ENCODE results near the gene LITAF. TPM values are rescaled to one million over a fixed set of nuclear protein-coding genes. Genes with fewer than 3 reads are reported as not detected.

LITAF gene
- total RNA-seq: 10 to 100 TPM; 36.6 to 62.9 TPM
- polyA plus RNA-seq (2013, experiment 1 of 2): 85.2 TPM
- polyA plus RNA-seq (2013, experiment 2 of 2): 71.3 TPM
- long read RNA-seq, experiment 1, transcript LITAF-221 (4 exons, 2,467 nt): major isoform, 12 of 39 reads
- long read RNA-seq, experiment 1, partial matches to known transcripts: 9 of 39 reads
- long read RNA-seq, experiment 1, other reads (novel, unspliced or antisense): 16 of 39 reads
- long read RNA-seq, experiment 2, transcript LITAF-221 (4 exons, 2,467 nt): major isoform, 105 of 145 reads
- long read RNA-seq, experiment 2, transcript LITAF-205 (4 exons, 1,118 nt): minor isoform, 23 of 145 reads
- long read RNA-seq, experiment 2, partial matches to known transcripts: 4 of 145 reads
- long read RNA-seq, experiment 2, other reads (novel, unspliced or antisense): 8 of 145 reads
- long read RNA-seq, experiment 3, transcript LITAF-205 (4 exons, 1,118 nt): minor isoform, 16 of 119 reads
- long read RNA-seq, experiment 3, transcript LITAF-221 (4 exons, 2,467 nt): major isoform, 87 of 119 reads
- long read RNA-seq, experiment 3, partial matches to known transcripts: 10 of 119 reads
- long read RNA-seq, experiment 3, other reads (novel, unspliced or antisense): 3 of 119 reads
- long read RNA-seq, experiment 4, transcript LITAF-221 (4 exons, 2,467 nt): major isoform, 149 of 203 reads
- long read RNA-seq, experiment 4, transcript LITAF-205 (4 exons, 1,118 nt): minor isoform, 14 of 203 reads
- long read RNA-seq, experiment 4, partial matches to known transcripts: 24 of 203 reads
- long read RNA-seq, experiment 4, other reads (novel, unspliced or antisense): 14 of 203 reads

DNA sequence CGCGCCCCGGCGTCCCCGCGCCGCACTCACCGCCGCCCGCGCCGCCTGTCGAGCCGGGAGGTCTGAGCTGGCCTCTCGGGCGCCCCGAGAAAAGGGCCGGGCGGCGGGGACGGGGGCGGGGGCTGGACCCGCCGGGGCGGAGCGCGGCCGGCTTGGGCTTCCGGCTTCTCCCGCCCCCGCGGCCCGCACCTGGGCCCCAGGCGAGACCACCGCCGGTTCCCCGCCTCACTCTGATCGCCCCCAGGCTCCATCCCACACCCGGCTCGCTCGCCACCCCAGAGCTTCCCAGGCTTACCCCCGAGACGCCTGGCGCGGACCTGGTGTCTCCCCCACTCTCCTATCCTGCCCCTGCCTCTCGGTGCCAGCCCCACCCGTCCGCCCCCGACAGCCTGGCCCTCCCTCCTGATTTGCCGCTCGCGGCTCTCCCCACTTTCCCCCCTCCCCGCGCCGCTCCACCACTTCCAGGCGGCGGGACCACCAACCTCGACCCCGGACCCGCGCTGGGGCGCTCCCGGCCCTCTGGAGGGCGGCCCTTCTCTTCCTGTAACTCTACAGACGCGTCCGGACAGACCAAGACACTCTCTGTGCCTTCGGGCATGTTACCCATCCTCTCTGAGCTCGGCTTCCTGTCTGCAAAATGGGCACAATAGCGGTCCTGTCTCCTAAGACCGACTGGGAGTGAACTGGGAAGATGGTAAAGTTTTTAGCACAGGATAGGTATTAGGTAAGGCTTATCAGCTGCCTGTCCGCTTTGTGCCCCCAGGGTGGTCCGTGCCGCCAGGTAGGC, at the start of gene LITAF:
LITAF (minus strand) TSS at position 64 of the 787 bp plus-strand sequence. CDS start 30,189 bp downstream, outside the sequence.
- H3K27ac ChIP-seq (ENCODE audit: low read depth, low read length): no peak within 1 kb of the TSS
- Mint-ChIP-seq H3K4me3 (peak within 1 kb of the TSS; percentile 75), H3K9me3 (no peaks in the 10 kb centered on the region), H3K4me1 (peaks cover 22% of the 10 kb centered on the region), H3K27me3 (ENCODE audit: insufficient read depth) (peaks cover 28% of the 10 kb centered on the region), H3K27ac (peak within 1 kb of the TSS; percentile 61), H3K36me3 (ENCODE audit: low read depth) (no peaks in the 10 kb centered on the region)
- H3K9me3 ChIP-seq (ENCODE audit: control insufficient read depth, low read length): no peaks in the 10 kb centered on the region
- DNase-seq: peak; percentile 83
- peak within 1 kb of the TSS; percentile 25 for H3K9ac ChIP-seq (ENCODE audit: extremely low read depth, low read length, poor library complexity, severe bottlenecking)
- H3K4me3 ChIP-seq (ENCODE audit: low read length): peak within 1 kb of the TSS; percentile 78
- no peaks in the 10 kb centered on the region for H3K27me3 ChIP-seq (ENCODE audit: control insufficient read depth, insufficient read depth, low read length, poor library complexity, severe bottlenecking)
- H3K36me3 ChIP-seq (ENCODE audit: control insufficient read depth, insufficient read depth, low read length): no peaks in the 10 kb centered on the region
- H3K4me1 ChIP-seq (ENCODE audit: control insufficient read depth, insufficient read depth, low read length): no peaks in the 10 kb centered on the region
- TF ChIP-seq CTCF (conservative IDR thresholded peaks at IDR 0.05): no peak
- 6% methylated on average over 35 to 74 of the region's 74 CpGs for WGBS, 2 experiments (ENCODE audit: insufficient coverage in 1 of 2, insufficient read length in 1 of 2)

GRCh38 chr16:11636172-11636721, 49.5 kb upstream of the LITAF start:
- Mint-ChIP-seq H3K27ac (peak overlapping the region; percentile 49), H3K36me3 (ENCODE audit: low read depth) (no peaks in the 10 kb centered on the region), H3K9me3 (no peaks in the 10 kb centered on the region), H3K27me3 (ENCODE audit: insufficient read depth) (peaks cover 7% of the 10 kb centered on the region), H3K4me3 (peak overlapping the region; percentile 36), H3K4me1 (peaks cover 6% of the 10 kb centered on the region)
- Histone ChIP-seq H3K4me3 (ENCODE audit: low read length) (peak overlapping the region; percentile 23), H3K4me1 (ENCODE audit: control insufficient read depth, insufficient read depth, low read length) (peaks cover 7% of the 10 kb centered on the region), H3K9me3 (ENCODE audit: control insufficient read depth, low read length) (no peaks in the 10 kb centered on the region), H3K36me3 (ENCODE audit: control insufficient read depth, insufficient read depth, low read length) (no peaks in the 10 kb centered on the region), H3K27me3 (ENCODE audit: control insufficient read depth, insufficient read depth, low read length, poor library complexity, severe bottlenecking) (no peaks in the 10 kb centered on the region), H3K27ac (ENCODE audit: low read depth, low read length) (no peak overlapping the region), H3K9ac (ENCODE audit: extremely low read depth, low read length, poor library complexity, severe bottlenecking) (no peak overlapping the region)
- WGBS, 2 experiments (ENCODE audit: insufficient coverage in 1 of 2, insufficient read length in 1 of 2): 36 to 51% methylated on average over 13 to 14 of the region's 14 CpGs
- TF ChIP-seq CTCF (conservative IDR thresholded peaks at IDR 0.05): no peak
- DNase-seq: peak; percentile 89
